HEK293 (cell line): ENCODE data around the gene CTDNEP1.

ENCODE experiments used
- CTCF ChIA-PET: fragments of 350-600 bp; formaldehyde crosslinking; extraction: SDS; loops from one replicate; lab custom pipeline; 2021; ENCODE audit warnings: antibody characterized with exemption; lab: Yijun Ruan, JAX
- POLR2A ChIA-PET: fragments of 300-600 bp; formaldehyde crosslinking; extraction: SDS; loops from one replicate; lab custom pipeline; 2020; ENCODE audit warnings: antibody characterized with exemption, inconsistent platforms; lab: Yijun Ruan, JAX
- H3K27ac ChIP-seq: fragments of 200-500 bp; sonication (Bioruptor generic); 2 replicates; pipeline ENCODE4 v1.5.1; 2014; ENCODE audit warnings: low read depth, low read length, control low read depth, inconsistent platforms; ENCODE audit errors: extremely low read depth
- H3K36me3 ChIP-seq, 2 experiments: fragments of 200-500 bp in 1 of 2; sonication (Bioruptor generic) in 1 of 2; 1 replicate in 1 of 2; 2 replicates in 1 of 2; pipeline ENCODE4 v1.5.1; 2014 to 2017; ENCODE audit warnings: inconsistent platforms in 2 of 2, low read length in 2 of 2; ENCODE audit not compliant: control insufficient read depth in 2 of 2, insufficient read depth in 1 of 2
- H3K4me1 ChIP-seq: fragments of 200-500 bp; sonication (Bioruptor generic); 2 replicates; pipeline ENCODE4 v1.5.1; 2014; ENCODE audit warnings: mild to moderate bottlenecking, low read length, inconsistent platforms; ENCODE audit not compliant: control insufficient read depth, insufficient read depth
- H3K4me3 ChIP-seq: 2 replicates; pipeline ENCODE4 v1.5.1; 2011; ENCODE audit warnings: low read depth, mild to moderate bottlenecking, control low read depth, low read length, moderate library complexity
- H3K9me3 ChIP-seq: fragments of 200-500 bp; sonication (Bioruptor generic); 2 replicates; pipeline ENCODE4 v1.5.1; 2014; ENCODE audit warnings: low read depth, low read length, inconsistent platforms; ENCODE audit not compliant: control insufficient read depth, insufficient read depth
- BCL11B ChIP-seq: fragments of 450-650 bp; formaldehyde crosslinking; IDR thresholded peaks from 2 replicates; pipeline ENCODE4 v1.5.1; 2016; ENCODE audit warnings: low read depth, missing biosample characterization, missing genetic modification characterization
- EGR2 ChIP-seq: fragments of 450-650 bp; formaldehyde crosslinking; IDR thresholded peaks from 2 replicates; pipeline ENCODE4 v1.5.1; 2016; ENCODE audit warnings: low read depth, missing biosample characterization, missing genetic modification characterization
- FEZF1 ChIP-seq: fragments of 450-650 bp; formaldehyde crosslinking; IDR thresholded peaks from 2 replicates; pipeline ENCODE4 v1.5.1; 2016; ENCODE audit warnings: missing biosample characterization, missing genetic modification characterization
- GFI1B ChIP-seq: fragments of 450-650 bp; formaldehyde crosslinking; IDR thresholded peaks from 2 replicates; pipeline ENCODE4 v1.5.1; 2016; ENCODE audit warnings: missing biosample characterization, missing genetic modification characterization
- GLIS1 ChIP-seq: fragments of 450-650 bp; formaldehyde crosslinking; IDR thresholded peaks from 2 replicates; pipeline ENCODE4 v1.5.1; 2016; ENCODE audit warnings: missing biosample characterization, missing genetic modification characterization
- GLIS2 ChIP-seq: fragments of 450-650 bp; formaldehyde crosslinking; IDR thresholded peaks from 2 replicates; pipeline ENCODE4 v1.5.1; 2016; ENCODE audit warnings: missing biosample characterization, missing genetic modification characterization
- KLF8 ChIP-seq: fragments of 450-650 bp; formaldehyde crosslinking; IDR thresholded peaks from 2 replicates; pipeline ENCODE4 v1.5.1; 2016; ENCODE audit warnings: missing biosample characterization, missing genetic modification characterization
- SETDB1 ChIP-seq: IDR thresholded peaks from one replicate; pipeline ENCODE4 v1.6.1; 2017; ENCODE audit warnings: mild to moderate bottlenecking, low read length, moderate library complexity, mixed read lengths; ENCODE audit not compliant: insufficient read length
- SP7 ChIP-seq: fragments of 450-650 bp; formaldehyde crosslinking; IDR thresholded peaks from 2 replicates; pipeline ENCODE4 v1.5.1; 2016; ENCODE audit warnings: missing biosample characterization, missing genetic modification characterization
- TCF7L2 ChIP-seq: IDR thresholded peaks from 2 replicates; pipeline ENCODE4 v1.6.1; 2011; ENCODE audit warnings: low read depth, mild to moderate bottlenecking, inconsistent platforms, low read length, moderate library complexity, borderline replicate concordance
- YY1 ChIP-seq: fragments of 450-650 bp; formaldehyde crosslinking; IDR thresholded peaks from 2 replicates; pipeline ENCODE4 v1.5.1; 2018; ENCODE audit warnings: missing biosample characterization, missing genetic modification characterization
- ZBTB7A ChIP-seq: fragments of 450-650 bp; formaldehyde crosslinking; IDR thresholded peaks from 2 replicates; pipeline ENCODE4 v1.5.1; 2016; ENCODE audit warnings: low read depth, missing biosample characterization, missing genetic modification characterization
- ZNF157 ChIP-seq: fragments of 450-650 bp; formaldehyde crosslinking; IDR thresholded peaks from 2 replicates; pipeline ENCODE4 v1.5.1; 2016; ENCODE audit warnings: missing biosample characterization, missing genetic modification characterization
- ZNF19 ChIP-seq: fragments of 450-650 bp; formaldehyde crosslinking; IDR thresholded peaks from 2 replicates; pipeline ENCODE4; 2016; ENCODE audit warnings: missing biosample characterization, missing genetic modification characterization, low read depth
- ZNF221 ChIP-seq: fragments of 450-650 bp; formaldehyde crosslinking; IDR thresholded peaks from 2 replicates; pipeline ENCODE4 v1.5.1; 2017; ENCODE audit warnings: missing biosample characterization, missing genetic modification characterization, borderline replicate concordance
- ZNF239 ChIP-seq: fragments of 450-650 bp; formaldehyde crosslinking; IDR thresholded peaks from 2 replicates; pipeline ENCODE4 v1.5.1; 2016; ENCODE audit warnings: missing biosample characterization, missing genetic modification characterization
- ZNF24 ChIP-seq: fragments of 450-650 bp; formaldehyde crosslinking; IDR thresholded peaks from 2 replicates; pipeline ENCODE4 v1.5.1; 2016; ENCODE audit warnings: missing biosample characterization, missing genetic modification characterization
- ZNF366 ChIP-seq: fragments of 450-650 bp; formaldehyde crosslinking; conservative IDR thresholded peaks from 2 replicates; pipeline ENCODE4 v1.5.1; 2016; ENCODE audit warnings: missing biosample characterization, missing genetic modification characterization
- ZNF433 ChIP-seq: fragments of 450-650 bp; formaldehyde crosslinking; IDR thresholded peaks from 2 replicates; pipeline ENCODE4 v1.5.1; 2016; ENCODE audit warnings: missing biosample characterization, missing genetic modification characterization, low read depth
- ZNF530 ChIP-seq: fragments of 450-650 bp; formaldehyde crosslinking; IDR thresholded peaks from 2 replicates; pipeline ENCODE4 v1.5.1; 2016; ENCODE audit warnings: low read depth, missing biosample characterization, missing genetic modification characterization
- ZNF561 ChIP-seq: fragments of 450-650 bp; IDR thresholded peaks from 2 replicates; pipeline ENCODE4 v1.5.1; 2018; ENCODE audit warnings: missing biosample characterization, missing genetic modification characterization, borderline replicate concordance
- ZNF596 ChIP-seq: fragments of 450-650 bp; IDR thresholded peaks from 2 replicates; pipeline ENCODE4 v1.5.0; 2018; ENCODE audit warnings: missing biosample characterization, mild to moderate bottlenecking, missing genetic modification characterization, moderate library complexity
- ZNF610 ChIP-seq: fragments of 450-650 bp; formaldehyde crosslinking; IDR thresholded peaks from 2 replicates; pipeline ENCODE4 v1.5.1; 2016; ENCODE audit warnings: missing biosample characterization, missing genetic modification characterization, borderline replicate concordance
- ZNF626 ChIP-seq: fragments of 450-650 bp; sonication (Bioruptor Pico); formaldehyde crosslinking; IDR thresholded peaks from 2 replicates; pipeline ENCODE4 v1.5.1; 2018; ENCODE audit warnings: missing biosample characterization, missing genetic modification characterization, inconsistent platforms
- ZNF664 ChIP-seq: fragments of 450-650 bp; formaldehyde crosslinking; IDR thresholded peaks from 2 replicates; pipeline ENCODE4 v1.5.1; 2016; ENCODE audit warnings: missing biosample characterization, missing genetic modification characterization
- ZNF843 ChIP-seq: fragments of 450-650 bp; formaldehyde crosslinking; IDR thresholded peaks from 2 replicates; pipeline ENCODE4 v1.5.1; 2016; ENCODE audit warnings: missing biosample characterization, missing genetic modification characterization
- TF ChIP-seq, protein P1 (sequence below): fragments of 450-650 bp; formaldehyde crosslinking; IDR thresholded peaks from 2 replicates; pipeline ENCODE4 v1.5.1; 2016; ENCODE audit warnings: missing biosample characterization, missing genetic modification characterization
- TF ChIP-seq, protein P2 (sequence below): fragments of 450-650 bp; formaldehyde crosslinking; IDR thresholded peaks from 2 replicates; pipeline ENCODE4 v1.5.1; 2016; ENCODE audit warnings: missing biosample characterization, missing genetic modification characterization
- TF ChIP-seq, protein P3 (sequence below): fragments of 450-650 bp; formaldehyde crosslinking; IDR thresholded peaks from 2 replicates; pipeline ENCODE4 v1.5.1; 2016; ENCODE audit warnings: missing biosample characterization, missing genetic modification characterization
- TF ChIP-seq, protein P4 (sequence below): fragments of 450-650 bp; formaldehyde crosslinking; IDR thresholded peaks from 2 replicates; pipeline ENCODE4 v1.5.1; 2016; ENCODE audit warnings: missing biosample characterization, missing genetic modification characterization
- TF ChIP-seq, protein P5 (sequence below): fragments of 450-650 bp; formaldehyde crosslinking; IDR thresholded peaks from 2 replicates; pipeline ENCODE4 v1.5.1; 2016; ENCODE audit warnings: missing biosample characterization, missing genetic modification characterization

The CTDNEP1 gene

DNA sequence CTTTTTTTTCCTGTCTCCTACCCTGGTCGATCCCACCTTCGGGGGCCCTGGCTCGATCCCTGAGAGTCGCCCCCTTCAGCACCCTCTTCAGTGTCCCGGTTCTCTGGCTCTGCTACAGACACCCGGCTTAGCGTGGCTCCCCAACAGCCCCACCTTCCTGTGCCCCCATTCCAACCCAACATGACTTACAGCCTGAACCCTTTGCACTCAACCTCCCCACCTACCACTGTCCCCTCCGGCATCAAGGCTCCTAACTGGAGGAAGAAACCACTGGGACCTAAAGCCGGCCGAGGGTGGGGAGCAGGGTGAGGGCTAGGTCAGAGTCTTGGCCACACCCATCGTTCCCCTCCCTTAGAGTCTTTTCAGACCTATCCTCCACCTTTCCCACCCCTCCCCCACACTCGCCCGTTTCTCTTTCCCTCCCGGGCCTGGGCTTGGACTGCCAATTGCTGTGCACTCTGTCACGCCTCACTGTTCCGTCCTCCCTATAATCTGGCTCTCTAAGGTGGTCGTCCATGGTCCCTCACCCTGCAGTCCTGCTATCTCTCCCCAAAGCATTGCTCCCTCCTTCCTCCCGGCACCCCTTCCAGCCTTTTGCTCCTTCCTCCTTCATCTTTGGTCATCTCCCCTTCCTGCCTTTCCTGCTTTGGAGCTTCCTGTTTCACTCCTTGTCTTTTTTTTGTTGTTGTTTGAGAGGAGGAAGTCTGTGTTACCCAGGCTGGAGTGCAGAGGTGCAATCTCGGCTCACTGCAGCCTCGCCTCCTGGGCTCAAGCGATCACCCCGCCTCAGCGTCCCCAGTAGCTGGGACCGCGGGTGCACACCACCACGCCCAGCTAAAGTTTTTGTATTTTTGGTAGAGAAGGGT lies 11.6 kb upstream of the CTDNEP1 start:
- Histone ChIP-seq H3K4me1 (peaks cover 18% of the 10 kb centered on the region), H3K9me3 (no peaks in the 10 kb centered on the region), H3K4me3 (peak overlapping the region; percentile 40), H3K27ac (peak overlapping the region; percentile 80), H3K36me3 (peaks cover 2 to 24% of the 10 kb centered on the region in 2 experiments; a peak in 2 of 3 replicates)
- ChIA-PET POLR2A (interaction anchor here (1.2 to 2.1 kb wide), 6 partner anchors 9 to 227 kb away, joined by 3 to 13 read pairs (median 6); partner anchors contain the start of genes ACADVL, CTDNEP1, DLG4 and DVL2), CTCF (interaction anchor here (0.5 to 3.1 kb wide), 8 partner anchors 17 to 1659 kb away, joined by 3 to 24 read pairs (median 4); no protein-coding TSS in a partner anchor)
- TF ChIP-seq ZNF157 (tag by site-specific recombination), result no peak
- no peak for TF ChIP-seq ZNF239 (tag by site-specific recombination)
- TF ChIP-seq GLIS2, result peak; percentile 32; the same call in 1 of the 2 replicates
- no peak for TF ChIP-seq YY1
- no peak for TF ChIP-seq ZNF221
- peak; percentile 31 for TF ChIP-seq GLIS1 (tag by site-specific recombination)
- TF ChIP-seq, protein P1, sequence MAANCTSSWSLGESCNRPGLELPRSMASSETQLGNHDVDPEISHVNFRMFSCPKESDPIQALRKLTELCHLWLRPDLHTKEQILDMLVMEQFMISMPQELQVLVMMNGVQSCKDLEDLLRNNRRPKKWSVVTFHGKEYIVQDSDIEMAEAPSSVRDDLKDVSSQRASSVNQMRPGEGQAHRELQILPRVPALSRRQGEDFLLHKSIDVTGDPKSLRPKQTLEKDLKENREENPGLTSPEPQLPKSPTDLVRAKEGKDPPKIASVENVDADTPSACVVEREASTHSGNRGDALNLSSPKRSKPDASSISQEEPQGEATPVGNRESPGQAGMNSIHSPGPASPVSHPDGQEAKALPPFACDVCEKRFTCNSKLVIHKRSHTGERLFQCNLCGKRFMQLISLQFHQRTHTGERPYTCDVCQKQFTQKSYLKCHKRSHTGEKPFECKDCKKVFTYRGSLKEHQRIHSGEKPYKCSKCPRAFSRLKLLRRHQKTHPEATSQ (tag by site-specific recombination), result no peak
- TF ChIP-seq ZNF433 (tag by site-specific recombination), result no peak
- TF ChIP-seq KLF8, result peak; percentile 23; the same call in 1 of the 2 replicates
- no peak for TF ChIP-seq ZNF561 (tag by site-specific recombination)
- TF ChIP-seq GFI1B, result no peak
- no peak for TF ChIP-seq ZNF626 (tag by site-specific recombination)
- no peak; the same call in 1 of the 2 replicates for TF ChIP-seq BCL11B (tag by site-specific recombination)
- TF ChIP-seq ZNF530 (tag by site-specific recombination), result no peak
- no peak; the same call in 1 of the 2 replicates for TF ChIP-seq EGR2 (tag by site-specific recombination)
- no peak for TF ChIP-seq ZNF843 (tag by site-specific recombination)
- no peak for TF ChIP-seq ZNF24
- TF ChIP-seq SETDB1, result no peak
- no peak for TF ChIP-seq FEZF1 (tag by site-specific recombination)
- TF ChIP-seq SP7 (tag by site-specific recombination), result peak; percentile 27; the same call in 1 of the 2 replicates
- TF ChIP-seq ZNF610 (tag by site-specific recombination), result no peak
- no peak for TF ChIP-seq ZBTB7A
- TF ChIP-seq ZNF596 (tag by site-specific recombination), result no peak
- TF ChIP-seq ZNF366 (tag by site-specific recombination), result peak; percentile 96
- no peak for TF ChIP-seq ZNF19 (tag by site-specific recombination)
- TF ChIP-seq ZNF664 (tag by site-specific recombination), result no peak
- TF ChIP-seq, protein P2, sequence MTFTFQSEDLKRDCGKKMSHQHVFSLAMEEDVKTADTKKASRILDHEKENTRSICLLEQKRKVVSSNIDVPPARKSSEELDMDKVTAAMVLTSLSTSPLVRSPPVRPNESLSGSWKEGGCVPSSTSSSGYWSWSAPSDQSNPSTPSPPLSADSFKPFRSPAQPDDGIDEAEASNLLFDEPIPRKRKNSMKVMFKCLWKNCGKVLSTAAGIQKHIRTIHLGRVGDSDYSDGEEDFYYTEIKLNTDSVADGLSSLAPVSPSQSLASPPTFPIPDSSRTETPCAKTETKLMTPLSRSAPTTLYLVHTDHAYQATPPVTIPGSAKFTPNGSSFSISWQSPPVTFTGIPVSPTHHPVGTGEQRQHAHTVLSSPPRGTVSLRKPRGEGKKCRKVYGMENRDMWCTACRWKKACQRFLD (tag by site-specific recombination), result no peak
- TF ChIP-seq, protein P3, sequence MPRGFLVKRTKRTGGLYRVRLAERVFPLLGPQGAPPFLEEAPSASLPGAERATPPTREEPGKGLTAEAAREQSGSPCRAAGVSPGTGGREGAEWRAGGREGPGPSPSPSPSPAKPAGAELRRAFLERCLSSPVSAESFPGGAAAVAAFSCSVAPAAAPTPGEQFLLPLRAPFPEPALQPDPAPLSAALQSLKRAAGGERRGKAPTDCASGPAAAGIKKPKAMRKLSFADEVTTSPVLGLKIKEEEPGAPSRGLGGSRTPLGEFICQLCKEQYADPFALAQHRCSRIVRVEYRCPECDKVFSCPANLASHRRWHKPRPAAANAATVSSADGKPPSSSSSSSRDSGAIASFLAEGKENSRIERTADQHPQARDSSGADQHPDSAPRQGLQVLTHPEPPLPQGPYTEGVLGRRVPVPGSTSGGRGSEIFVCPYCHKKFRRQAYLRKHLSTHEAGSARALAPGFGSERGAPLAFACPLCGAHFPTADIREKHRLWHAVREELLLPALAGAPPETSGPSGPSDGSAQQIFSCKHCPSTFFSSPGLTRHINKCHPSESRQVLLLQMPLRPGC (tag by site-specific recombination), result no peak; the same call in 1 of the 2 replicates
- TF ChIP-seq, protein P4, sequence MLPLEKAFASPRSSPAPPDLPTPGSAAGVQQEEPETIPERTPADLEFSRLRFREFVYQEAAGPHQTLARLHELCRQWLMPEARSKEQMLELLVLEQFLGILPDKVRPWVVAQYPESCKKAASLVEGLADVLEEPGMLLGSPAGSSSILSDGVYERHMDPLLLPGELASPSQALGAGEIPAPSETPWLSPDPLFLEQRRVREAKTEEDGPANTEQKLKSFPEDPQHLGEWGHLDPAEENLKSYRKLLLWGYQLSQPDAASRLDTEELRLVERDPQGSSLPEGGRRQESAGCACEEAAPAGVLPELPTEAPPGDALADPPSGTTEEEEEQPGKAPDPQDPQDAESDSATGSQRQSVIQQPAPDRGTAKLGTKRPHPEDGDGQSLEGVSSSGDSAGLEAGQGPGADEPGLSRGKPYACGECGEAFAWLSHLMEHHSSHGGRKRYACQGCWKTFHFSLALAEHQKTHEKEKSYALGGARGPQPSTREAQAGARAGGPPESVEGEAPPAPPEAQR (tag by site-specific recombination), result no peak
- no peak for TF ChIP-seq TCF7L2
- TF ChIP-seq, protein P5, sequence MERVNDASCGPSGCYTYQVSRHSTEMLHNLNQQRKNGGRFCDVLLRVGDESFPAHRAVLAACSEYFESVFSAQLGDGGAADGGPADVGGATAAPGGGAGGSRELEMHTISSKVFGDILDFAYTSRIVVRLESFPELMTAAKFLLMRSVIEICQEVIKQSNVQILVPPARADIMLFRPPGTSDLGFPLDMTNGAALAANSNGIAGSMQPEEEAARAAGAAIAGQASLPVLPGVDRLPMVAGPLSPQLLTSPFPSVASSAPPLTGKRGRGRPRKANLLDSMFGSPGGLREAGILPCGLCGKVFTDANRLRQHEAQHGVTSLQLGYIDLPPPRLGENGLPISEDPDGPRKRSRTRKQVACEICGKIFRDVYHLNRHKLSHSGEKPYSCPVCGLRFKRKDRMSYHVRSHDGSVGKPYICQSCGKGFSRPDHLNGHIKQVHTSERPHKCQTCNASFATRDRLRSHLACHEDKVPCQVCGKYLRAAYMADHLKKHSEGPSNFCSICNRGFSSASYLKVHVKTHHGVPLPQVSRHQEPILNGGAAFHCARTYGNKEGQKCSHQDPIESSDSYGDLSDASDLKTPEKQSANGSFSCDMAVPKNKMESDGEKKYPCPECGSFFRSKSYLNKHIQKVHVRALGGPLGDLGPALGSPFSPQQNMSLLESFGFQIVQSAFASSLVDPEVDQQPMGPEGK, result peak; percentile 19; the same call in 1 of the 2 replicates
